Mesenteric fat pad (tissue), 1 donor: ENCODE measurements around the gene INTS14. TPM values are rescaled to one million over a fixed set of nuclear protein-coding genes. Genes with fewer than 3 reads are reported as not detected.

Experiments used
- DNase-seq: peaks from one replicate; pipeline ENCODE4 v3.0.0-alpha.2; 2020; ENCODE audit warnings: low spot score
- total RNA-seq: library from RNA; stranded (reverse); fragmentation: NEBNext Ultra II Directional; extraction: Animal tissue kit (Norgen Biotek cat#: 25700); gene quantifications from one replicate; pipeline ENCODE4 v1.2.1, GENCODE V29; 2021
- donor health status: DM: yes; HTN: yes; CAD: no.

INTS14 gene
- total RNA-seq, 1 donor from 2014 or later = 21.9 TPM

- no peak for DNase-seq
Measured at GRCh38 chr15:65535192-65535591, 75.7 kb downstream of the INTS14 start.

GRCh38 chr15:65533057-65533756, 77.7 kb downstream of the INTS14 start:
- DNase-seq = no peak

- DNase-seq = no peak
Measured at GRCh38 chr15:65532738-65533051, 78.2 kb downstream of the INTS14 start.

- peak; percentile 93 for DNase-seq
Measured at GRCh38 chr15:65530318-65531111, 80.4 kb downstream of the INTS14 start, which contains the start of gene HACD3. HACD3 (plus strand) TSS chr15:65530463; CDS start chr15:65530632, 169 bp downstream.

DNA sequence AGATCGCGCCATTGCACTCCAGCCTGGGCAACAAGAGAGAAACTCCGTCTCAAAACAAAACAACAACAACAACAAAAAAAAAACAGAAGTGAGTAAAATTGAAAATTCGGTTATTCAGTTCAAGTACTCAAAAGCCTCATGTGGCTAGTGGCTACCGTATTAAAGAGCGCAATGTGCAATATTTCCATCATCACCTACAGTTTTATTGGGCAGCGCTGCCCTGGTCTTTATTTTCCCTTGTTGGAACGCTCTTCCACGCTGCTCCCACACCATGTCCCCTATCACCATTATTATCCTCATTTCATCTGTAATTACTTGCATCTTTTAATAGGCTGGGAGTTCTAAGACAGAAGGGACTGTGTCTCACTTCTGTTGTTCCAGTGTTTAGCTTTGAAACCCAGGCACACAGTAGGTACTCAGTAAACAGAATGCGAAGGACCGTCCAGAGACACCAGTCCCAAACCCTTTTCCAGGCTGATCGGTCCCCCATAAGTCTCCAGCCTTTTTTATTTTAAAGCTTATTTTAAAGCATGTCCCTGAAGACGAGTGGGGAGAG, 81.1 kb downstream of the INTS14 start:
- no peak for DNase-seq

Other genes starting within 250 kb of the INTS14 start
- gene IGDCC3, start 233.1 kb downstream of the INTS14 start, total RNA-seq = not detected
- gene IGDCC4, start 188.2 kb downstream of the INTS14 start, total RNA-seq = 0.64 TPM
- 36.7 TPM for gene DPP8, start 93.4 kb downstream of the INTS14 start, total RNA-seq
- 27.9 TPM for gene HACD3, start 80.7 kb downstream of the INTS14 start, total RNA-seq
- 7.4 TPM for gene SLC24A1, start 10.8 kb upstream of the INTS14 start, total RNA-seq
- gene DENND4A, start 181.2 kb upstream of the INTS14 start, total RNA-seq = 30.4 TPM